HG03442 (cell line): ENCODE results near the gene USP13.

Source experiments
- ATAC-seq: cut with Tn5 transposase; IDR thresholded peaks from one replicate; pipeline ENCODE4 v1.9.1; 2021; ENCODE audit warnings: mild to moderate bottlenecking, moderate library complexity; ENCODE audit not compliant: unreplicated experiment

Gene USP13

DNA sequence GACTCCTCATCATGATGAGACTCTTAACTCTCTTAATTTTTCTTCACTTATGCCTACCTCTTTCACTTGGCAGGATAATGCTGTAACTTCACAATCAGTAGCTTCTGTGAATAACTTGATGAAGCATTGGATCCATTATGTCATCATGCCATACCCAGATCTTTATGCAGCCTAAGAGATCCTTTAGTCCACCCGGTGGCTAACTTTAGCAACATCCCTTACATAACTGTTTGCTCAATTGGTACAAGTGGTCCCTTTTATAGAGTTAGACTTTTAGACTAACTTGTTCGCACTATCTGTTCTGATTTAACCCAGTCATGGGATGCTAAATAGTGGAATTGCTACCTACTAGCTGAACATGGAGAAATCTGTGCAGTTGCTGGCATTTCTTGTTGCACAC, 184.5 kb downstream of the USP13 start:
- no peak for ATAC-seq
